Fibroblast of villous mesenchyme (primary cell): ENCODE data around the gene EIF4G3. TPM values are rescaled to one million over a fixed set of nuclear protein-coding genes. Genes with fewer than 3 reads are reported as not detected.

Source experiments
- DNase-seq: peaks from one replicate; pipeline ENCODE4 v3.0.0-alpha.2; 2010; ENCODE audit warnings: low read depth
- H3K4me3 ChIP-seq: 2 replicates; pipeline ENCODE4 v1.5.1; 2011; ENCODE audit warnings: low read depth, mild to moderate bottlenecking, low read length
- total RNA-seq: library from RNA; depleted of rRNA; stranded (reverse); fragments of >200 nt; gene quantifications from 2 replicates; pipeline ENCODE4 v1.2.3, GENCODE V29; 2012
- TF ChIP-seq, protein P1 (sequence below): IDR thresholded peaks from 2 replicates; pipeline ENCODE4 v1.5.1; 2012; ENCODE audit warnings: low read depth, mild to moderate bottlenecking, low read length; ENCODE audit not compliant: insufficient read depth

Gene EIF4G3
- total RNA-seq, 1 donor = 66.5 TPM

DNA sequence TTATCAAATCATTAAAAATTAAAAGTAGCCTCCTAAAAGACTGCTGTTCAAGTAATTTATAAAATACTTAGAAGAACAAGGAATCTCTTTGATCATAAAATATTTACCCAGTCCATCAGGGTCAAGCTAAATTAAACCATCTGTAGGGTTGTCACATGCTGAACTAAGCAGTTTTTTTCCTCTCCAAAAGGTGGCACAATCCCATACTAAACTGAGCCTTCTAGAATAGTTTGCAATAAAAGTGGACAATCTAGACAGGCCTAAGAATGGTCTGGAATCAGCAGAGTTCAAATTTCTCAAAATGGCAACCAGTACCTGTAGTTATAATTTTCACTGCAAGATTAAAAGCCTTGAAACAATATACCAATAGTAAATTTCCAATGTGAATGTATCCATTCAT is 194.8 kb downstream of the EIF4G3 start:
- TF ChIP-seq, protein P1, sequence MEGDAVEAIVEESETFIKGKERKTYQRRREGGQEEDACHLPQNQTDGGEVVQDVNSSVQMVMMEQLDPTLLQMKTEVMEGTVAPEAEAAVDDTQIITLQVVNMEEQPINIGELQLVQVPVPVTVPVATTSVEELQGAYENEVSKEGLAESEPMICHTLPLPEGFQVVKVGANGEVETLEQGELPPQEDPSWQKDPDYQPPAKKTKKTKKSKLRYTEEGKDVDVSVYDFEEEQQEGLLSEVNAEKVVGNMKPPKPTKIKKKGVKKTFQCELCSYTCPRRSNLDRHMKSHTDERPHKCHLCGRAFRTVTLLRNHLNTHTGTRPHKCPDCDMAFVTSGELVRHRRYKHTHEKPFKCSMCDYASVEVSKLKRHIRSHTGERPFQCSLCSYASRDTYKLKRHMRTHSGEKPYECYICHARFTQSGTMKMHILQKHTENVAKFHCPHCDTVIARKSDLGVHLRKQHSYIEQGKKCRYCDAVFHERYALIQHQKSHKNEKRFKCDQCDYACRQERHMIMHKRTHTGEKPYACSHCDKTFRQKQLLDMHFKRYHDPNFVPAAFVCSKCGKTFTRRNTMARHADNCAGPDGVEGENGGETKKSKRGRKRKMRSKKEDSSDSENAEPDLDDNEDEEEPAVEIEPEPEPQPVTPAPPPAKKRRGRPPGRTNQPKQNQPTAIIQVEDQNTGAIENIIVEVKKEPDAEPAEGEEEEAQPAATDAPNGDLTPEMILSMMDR = peak; percentile 35
- DNase-seq = peak; percentile 48
- no peak overlapping the region for H3K4me3 ChIP-seq

DNA sequence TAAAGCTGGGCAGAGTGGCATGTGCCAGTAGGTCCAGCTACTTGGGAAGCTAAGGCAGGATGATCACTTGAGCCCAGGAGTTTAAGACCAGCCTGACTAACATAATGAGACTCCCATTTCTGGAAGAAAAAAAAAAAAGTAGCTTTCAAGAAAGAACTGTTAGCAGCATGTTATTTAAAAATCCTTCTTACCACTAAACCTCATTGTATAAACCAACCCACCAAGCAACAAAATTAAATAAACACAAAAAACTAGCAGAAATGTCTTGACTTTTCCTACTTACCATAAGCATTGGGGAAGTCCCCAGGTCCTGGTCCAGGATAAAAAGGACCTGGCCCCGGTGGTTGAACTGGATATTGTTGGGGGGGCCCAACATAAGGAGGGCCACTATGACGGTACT is 196.6 kb downstream of the EIF4G3 start:
- H3K4me3 ChIP-seq = no peak overlapping the region
- no peak for DNase-seq
- TF ChIP-seq, protein P1 = no peak

DNA sequence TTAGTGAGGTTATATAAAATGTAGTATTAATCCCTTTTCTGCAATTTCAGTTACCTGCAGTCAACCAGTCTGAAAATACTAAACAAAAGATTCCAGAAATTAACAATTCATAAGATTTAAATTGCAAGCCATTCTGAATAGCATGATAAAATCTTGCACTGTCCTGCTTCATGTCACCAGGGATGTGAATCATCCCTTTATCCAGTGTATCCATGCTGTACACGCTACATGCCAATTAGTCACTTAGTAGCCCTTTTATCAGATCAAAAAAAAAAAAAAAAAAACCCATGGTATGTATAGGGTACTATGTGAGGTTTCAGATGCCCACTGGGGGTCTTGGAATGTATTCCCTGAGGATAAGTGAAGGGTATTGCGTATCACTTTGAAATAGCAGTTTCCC is 198.3 kb downstream of the EIF4G3 start:
- TF ChIP-seq, protein P1 = no peak
- no peak overlapping the region for H3K4me3 ChIP-seq
- no peak for DNase-seq

DNA sequence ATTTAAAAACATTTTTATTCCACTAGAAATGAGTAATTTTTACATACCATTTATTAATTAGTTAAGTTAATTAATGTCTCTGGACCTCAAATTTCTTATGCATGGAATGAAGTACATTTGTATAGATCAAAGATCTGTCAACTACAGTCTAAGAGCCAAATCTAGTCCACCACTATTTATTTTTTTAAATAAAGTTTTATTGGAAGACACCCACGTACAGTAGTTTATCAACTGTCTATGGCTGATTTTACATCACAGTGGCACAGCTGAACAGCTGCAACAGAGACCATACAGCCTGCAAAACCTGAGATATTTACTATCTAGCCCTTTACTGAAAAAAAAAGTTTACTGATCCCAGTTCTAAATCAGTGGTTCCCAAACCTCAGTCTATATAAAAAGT is 201.0 kb downstream of the EIF4G3 start:
- TF ChIP-seq, protein P1 = no peak
- no peak for DNase-seq
- no peak overlapping the region for H3K4me3 ChIP-seq

DNA sequence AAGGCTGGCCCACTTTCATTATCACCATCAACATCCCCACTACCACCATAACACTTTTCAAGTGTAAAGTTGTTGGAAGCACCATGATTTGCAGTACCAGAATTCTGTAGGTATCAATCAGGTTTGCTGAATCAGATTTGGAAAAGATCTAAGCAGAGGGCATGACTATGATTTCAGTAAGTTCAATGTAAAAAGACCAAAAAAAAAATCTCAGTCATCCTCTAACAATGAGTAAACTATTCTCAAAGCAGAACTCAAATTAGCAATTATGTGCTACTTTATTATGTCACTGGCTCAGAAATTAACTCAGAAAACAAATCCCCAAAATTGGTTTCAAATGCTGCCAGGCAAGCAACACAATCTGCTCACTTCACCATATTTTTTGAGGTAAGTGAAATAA is 201.7 kb downstream of the EIF4G3 start:
- DNase-seq = no peak
- no peak overlapping the region for H3K4me3 ChIP-seq
- TF ChIP-seq, protein P1 = no peak

DNA sequence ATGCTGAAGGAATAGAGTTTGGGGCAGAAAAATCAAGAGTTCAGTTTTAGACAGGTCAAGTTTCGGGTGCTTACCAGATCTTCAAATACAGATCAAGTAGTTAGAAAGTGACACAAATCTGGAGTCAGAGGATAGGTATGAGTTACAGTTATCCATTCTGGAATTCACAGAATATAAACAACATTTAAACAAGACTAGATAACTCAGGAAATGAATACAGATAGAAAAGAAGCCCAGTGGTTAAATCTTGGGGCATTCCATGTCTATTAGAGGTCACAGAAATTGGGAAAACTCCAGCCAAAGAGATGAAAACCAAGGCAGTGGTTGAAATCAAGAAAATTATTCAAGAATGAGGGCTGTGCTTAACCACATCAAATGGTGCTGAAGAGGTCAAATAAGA is 202.6 kb downstream of the EIF4G3 start:
- H3K4me3 ChIP-seq = no peak overlapping the region
- DNase-seq = peak; percentile 58
- TF ChIP-seq, protein P1 = no peak

DNA sequence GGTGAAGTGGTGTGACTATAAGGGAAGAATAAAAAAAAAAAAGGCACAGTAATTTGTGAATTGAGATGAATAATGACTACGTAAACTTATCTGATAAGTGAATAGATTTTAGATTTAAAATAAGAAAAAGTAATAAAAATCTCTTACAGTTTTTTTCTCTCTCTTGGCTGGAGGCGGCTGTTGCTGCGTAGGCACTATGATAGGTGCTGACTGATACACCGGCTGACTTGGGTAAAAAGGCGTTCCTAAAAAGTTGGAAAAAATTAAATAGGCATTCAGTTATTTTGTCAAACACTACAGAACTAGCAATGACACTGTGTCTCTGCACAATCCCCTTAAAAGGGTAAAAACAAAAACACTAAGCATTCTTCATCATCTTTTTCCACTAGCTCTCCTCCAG is 203.8 kb downstream of the EIF4G3 start:
- no peak overlapping the region for H3K4me3 ChIP-seq
- DNase-seq = no peak
- TF ChIP-seq, protein P1 = no peak
